ENCODE measurements around the gene NSMCE4A.
"Not testable (repeated sequence)": the region's sequence is repeated elsewhere in the genome, so short reads cannot be mapped to it uniquely, and the experiment has no call there.

NSMCE4A gene

GRCh38 chr10:121988361-121989324, 13.6 kb upstream of the NSMCE4A start, which contains the start of gene TACC2:
Gene TACC2, plus strand, starts transcription at chr10:121989163. Its CDS starts 32,819 bp downstream, at chr10:122021982.
- DNase-seq = no peak

DNA sequence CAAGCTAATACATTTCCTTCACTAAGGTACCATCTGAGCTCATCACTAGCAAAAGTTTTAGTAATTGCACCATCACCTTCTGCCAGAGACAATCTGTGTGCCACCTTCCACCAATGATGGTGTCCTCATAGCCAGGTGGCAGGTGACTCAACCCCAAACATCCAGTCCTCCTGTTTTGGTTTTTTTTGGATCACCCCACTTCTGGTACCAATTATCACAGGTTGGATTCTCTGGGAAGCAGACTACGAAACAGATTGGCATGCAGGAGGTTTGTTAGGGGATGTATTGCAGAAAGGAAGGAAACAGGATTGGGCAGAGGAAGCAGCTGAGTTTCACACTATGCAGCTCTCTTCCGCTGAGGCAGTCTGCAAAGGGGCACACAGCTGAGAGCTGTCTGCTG, 9.4 kb upstream of the NSMCE4A start:
- DNase-seq = no peak

- no peak for DNase-seq
Measured at GRCh38 chr10:121983852-121984251, 8.8 kb upstream of the NSMCE4A start.

DNA sequence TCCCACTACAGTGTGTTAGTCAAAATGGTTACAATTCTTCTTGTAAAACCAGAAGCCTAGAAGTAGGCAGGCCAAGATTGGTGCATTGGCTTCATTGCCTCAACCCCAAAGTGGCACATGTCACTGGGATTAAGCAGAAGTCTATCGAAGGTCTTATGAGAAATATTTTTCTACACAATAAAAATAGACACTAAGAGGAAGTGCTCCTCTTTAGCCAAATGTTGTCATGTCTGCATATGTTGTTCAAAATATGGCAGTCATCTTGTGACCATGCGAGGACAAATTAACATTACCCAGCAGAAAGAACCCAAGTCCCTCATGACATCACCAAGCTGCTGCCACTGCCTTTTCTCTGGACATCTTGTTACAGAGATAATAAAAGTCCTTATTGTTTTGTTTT, 6.3 kb upstream of the NSMCE4A start:
- no peak for DNase-seq

DNA sequence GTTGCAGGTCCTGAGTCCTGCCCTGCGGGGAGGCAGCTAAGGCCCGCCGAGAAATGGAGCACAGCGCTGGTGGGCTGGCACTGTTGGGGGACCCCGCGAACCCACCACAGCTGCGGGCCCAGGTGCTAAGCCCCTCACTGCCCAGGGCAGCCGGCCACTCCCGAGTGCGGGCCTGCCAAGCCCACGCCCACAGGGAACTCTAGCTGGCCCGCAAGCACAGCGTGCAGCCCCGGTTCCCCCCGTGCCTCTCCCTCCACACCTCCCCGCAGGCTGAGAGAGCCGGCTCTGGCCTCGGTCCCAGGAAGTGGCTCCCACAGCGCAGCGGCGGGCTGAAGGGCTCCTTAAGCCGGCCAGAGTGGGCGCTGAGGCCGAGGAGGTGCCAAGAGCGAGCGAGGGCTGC, 3.5 kb upstream of the NSMCE4A start:
- no peak for DNase-seq

GRCh38 chr10:121976607-121977006, 1.6 kb upstream of the NSMCE4A start:
- no peak for DNase-seq

DNA sequence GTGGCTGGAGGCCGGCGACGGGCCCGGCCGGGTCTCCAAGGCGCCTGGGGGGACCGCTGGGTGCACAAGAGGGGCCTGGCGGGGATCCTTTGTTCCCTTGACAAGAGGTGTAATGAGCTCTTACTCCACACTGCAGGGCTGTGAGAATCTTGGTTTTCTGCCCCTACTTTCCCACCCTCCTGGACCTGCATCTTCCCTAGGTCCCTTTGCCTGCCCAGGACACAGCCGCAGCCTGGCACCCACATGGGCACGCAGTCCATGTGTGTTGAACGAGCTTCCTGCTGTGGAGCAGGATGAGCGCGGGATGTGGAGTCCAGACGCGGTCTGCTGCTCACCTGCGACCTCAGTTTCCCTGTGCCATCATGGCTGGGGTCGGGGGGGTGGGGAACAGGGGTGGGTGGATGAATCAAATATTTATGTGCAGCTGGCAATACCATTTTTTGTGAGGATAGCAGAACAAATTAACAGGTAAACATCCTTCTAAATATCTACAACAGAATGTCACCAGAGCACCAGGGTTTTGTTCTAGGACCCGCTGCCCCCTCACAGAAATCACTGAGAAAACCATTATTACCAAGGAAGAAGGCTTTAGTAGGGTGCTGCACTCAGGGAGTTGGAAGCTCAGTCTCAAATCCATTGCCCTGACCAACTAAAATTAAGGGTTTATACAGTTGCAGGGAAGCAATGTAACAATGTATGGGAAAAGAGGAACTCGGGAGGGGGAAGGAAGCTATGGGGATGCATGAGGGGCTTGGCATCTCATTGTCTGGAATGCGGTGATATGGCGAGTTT, 474 bp upstream of the NSMCE4A start:
- no peak for DNase-seq

DNA sequence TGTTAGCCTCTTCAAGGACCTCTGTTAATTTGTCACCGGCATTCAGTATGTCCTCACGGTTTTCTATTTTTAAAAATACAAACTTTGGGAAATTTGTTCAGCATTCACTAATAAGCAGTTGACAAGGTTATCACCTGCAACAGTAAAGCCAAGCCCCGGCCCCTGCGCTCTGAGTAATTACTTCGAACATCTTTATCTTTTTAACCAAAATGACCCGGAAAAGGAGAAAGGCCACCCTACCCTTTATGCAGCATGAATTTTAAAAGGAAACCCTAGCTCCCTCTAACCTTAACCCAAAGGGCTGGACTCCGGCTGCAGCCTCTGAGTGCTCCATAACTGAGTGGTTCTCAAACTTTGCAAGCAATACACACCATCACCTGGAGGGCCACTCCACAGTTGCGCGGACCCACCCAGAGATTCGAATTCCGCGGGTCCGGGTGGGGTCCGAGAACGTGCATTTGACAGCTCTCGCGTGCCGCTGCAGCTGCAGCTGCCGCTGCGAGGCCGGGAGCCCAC, 940 bp downstream of the NSMCE4A start:
- DNase-seq = no peak

DNA sequence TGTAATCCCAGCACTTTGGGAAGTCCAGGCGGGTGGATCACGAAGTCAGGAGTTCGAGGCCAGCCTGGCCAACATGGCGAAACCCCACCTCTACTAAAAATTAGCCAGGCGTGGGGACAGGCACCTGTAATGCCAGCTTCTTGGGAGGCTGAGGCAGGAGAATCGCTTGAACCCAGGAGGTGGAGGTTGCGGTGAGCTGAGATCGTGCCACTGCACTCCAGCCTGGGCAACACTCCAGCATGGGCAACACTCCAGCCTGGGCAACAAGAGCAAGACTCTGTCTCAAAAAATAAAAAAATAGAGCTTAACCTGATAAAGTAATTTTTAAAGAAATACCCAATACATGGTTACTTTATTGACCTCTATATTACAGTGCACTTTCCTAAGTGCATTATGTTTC, 5.9 kb downstream of the NSMCE4A start:
- not testable (repeated sequence) for DNase-seq

GRCh38 chr10:121965996-121966395, 9.0 kb downstream of the NSMCE4A start:
- no peak for DNase-seq

DNA sequence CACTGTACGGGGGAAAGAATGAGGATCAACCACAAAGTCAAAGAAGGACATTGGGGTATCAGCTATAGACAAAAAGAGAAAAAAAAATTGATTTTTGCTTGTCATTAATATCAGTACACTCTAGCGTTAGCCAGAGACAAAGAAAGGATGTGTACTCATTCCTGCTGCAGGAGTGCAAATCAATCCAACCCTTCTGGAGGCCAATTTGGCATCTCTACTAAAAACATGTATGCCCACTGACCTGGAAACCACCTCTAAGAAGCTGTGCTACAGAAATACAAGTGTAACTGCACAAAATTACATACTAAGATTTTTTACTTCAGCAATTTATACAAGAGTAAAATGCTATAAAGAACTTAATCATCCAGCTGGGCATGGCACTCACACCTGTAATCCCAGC, 13.6 kb downstream of the NSMCE4A start:
- DNase-seq = no peak

GRCh38 chr10:121959671-121960070, 15.3 kb downstream of the NSMCE4A start:
- no peak for DNase-seq

DNA sequence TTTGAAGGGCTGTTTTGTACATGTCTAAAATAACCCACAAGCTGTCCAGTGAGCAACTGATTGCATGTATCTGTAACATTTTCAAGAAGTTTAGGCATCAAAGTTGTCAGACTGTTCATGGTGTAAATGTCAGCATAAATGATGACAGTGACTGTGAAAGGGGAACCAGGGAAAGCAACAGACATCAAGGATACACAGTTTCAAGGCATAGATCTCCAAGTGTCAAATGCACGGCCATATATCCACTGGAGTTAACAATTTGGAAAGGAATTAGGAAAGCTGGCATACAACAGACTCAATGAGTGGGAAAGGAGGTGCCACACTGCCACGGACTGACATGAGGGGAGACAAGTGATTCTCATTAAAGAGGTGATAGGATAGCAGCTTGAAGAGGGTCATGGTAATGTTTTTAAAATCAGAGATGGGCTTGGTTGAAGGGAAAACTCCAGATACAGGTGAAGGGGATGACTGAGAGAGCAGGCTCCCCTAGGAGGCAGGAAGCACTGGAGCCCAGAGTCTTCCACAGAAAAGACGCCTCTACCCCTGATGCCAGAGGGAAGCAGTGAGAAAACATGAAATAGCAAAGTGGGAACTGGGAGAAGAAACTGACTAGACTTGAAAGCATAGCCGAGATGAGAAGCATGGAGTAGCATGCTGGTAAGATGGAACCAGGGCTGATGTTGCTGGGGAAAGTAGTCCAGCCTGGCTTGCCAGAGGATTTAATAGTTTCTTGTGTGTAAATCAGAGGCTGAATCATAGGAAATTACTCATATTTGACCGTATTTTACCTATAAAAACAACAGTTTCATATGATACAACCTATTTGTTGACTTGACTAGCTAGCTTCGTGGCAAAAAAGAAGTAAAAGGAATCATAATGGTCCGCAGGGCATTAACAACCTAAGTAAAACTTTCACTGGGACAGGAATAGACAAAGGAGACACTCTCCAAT, 18.6 kb downstream of the NSMCE4A start:
- no peak for DNase-seq

DNA sequence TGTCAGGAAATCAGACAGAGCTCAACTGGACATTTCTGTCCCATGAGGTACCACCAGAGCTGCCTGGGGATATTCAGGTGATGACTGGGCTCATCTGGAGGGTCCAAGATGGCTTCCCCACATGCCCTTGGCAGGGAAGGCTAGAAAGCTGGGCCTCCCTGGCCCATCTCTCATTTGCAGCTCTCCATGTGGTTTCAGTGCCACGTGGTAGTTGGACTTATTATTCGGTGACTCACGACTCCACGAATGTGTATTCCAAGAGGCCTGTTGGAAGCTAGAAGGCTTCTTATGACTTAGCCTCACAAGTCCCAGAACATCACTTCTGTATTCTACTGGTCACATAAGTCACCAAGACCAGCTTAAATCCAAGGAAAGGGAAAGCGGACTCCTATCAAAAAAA, 22.8 kb downstream of the NSMCE4A start:
- no peak for DNase-seq

DNA sequence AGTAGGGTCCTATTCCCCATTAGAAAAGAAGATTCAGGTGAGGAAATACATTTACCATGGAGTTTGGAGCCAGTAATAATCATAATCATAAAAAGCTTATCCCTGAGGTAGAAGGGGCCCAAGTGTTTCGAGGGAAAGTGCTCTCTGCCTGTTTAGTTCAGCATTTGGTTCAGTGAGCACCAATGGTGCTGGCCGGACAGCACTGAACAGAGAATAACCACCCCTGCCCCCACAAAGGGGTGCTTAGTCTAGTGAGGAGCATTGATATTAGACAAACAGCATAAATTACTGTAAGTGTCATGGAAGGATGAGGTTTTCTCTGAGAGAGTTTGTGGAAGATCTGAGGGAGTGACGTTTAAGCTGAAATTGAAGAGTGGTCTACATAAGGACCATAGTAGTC, 25.6 kb downstream of the NSMCE4A start:
- DNase-seq = no peak

- DNase-seq = no peak
Measured at GRCh38 chr10:121949049-121949448, 26.0 kb downstream of the NSMCE4A start.

GRCh38 chr10:121947343-121948330, 27.4 kb downstream of the NSMCE4A start:
- no peak for DNase-seq

DNA sequence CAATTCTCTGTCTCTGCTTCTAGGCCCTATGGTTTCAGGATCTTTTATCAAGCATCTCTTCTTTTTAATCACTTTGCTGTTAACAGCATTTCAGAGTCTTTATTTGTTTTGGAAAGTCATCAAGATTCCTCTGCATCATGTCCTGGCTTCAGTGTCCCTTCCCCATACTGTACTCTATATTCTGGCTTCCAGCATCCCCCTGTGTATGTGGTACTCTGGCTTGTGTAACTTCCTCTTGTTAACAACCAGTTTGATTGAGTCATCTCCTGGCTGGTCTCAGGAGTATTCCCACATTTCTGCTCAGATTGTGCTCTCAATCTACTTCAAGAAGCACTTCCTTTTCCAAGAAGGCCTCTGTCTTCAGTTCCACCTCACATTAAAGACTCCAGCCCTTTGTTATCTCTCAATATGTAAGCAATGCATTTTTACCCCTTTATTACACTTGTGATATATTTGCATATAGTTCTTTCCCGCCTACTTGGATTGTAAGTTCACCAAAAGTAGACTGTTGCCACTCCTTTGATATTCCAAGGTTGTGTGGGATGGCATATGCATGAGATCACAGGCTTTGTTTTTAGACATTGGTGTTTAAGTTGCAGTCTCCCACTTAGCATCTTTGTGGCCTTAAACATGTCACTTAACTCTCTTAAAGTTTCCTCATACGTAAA, 32.1 kb downstream of the NSMCE4A start:
- DNase-seq = no peak

DNA sequence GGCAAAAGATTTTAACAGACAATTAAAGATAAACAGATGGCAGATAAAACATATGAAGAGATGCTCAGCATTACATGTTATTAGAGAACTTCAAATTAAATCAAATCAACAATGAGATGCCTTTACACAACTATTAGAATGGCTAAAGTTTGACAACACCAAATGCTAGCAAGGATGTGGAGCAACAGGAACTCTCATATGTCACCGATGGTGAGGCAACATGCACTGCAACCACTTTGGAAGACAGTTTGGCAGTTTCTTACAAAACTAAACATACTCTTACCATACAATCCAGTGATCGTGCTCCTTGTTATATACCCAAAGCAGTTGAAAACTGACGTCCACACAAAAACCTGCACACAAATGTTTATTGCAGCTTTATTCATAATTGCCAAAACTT, 33.5 kb downstream of the NSMCE4A start:
- DNase-seq = no peak

DNA sequence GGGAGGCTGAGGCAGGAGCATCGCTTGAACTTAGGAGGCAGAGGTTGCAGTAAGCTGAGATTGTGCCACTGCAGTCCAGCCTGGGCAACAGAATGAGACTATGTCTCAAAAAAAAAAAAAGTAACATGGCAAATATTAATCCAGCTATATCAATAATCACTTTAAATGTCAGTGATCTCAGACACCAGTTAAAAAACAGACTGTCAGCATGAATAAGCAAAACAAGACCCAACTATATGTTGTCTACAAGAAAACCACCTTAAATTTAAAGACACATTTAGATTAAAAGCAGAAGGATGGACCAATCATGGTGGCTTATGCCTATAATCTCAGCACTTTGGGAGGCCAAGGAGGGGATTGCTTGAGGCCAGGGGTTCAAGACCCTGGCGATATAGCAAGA, 38.7 kb downstream of the NSMCE4A start:
- DNase-seq = no peak

GRCh38 chr10:121935702-121936101, 39.3 kb downstream of the NSMCE4A start:
- DNase-seq = no peak
